ENCODE data around the gene AADAT. TPM values are rescaled to one million over a fixed set of nuclear protein-coding genes. Genes with fewer than 3 reads are reported as not detected.
"Not testable (repeated sequence)": the region's sequence is repeated elsewhere in the genome, so short reads cannot be mapped to it uniquely, and the experiment has no call there.

AADAT gene
- total RNA-seq, 1 donor from 2014 or later: not detected

DNA sequence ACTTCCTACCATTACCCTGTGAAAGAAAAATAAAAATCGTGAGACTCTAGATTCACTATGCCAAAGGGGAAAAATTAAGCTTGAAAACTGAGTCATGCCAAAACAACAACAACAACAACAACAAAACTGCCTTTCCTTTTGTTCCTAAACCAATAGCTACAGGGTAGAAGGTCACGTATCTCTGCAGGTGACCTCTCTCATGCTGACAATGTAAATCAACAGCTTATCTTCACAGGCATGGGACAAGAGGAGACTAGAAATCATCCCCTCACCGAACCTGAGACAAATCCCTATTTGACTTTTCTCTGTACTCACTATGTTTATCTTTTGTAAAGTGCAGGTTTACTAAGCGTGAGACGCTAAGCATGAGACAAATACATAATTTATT lies 20.5 kb upstream of the AADAT start:
- H3K9me3 Mint-ChIP-seq: no peaks in the 10 kb centered on the region

DNA sequence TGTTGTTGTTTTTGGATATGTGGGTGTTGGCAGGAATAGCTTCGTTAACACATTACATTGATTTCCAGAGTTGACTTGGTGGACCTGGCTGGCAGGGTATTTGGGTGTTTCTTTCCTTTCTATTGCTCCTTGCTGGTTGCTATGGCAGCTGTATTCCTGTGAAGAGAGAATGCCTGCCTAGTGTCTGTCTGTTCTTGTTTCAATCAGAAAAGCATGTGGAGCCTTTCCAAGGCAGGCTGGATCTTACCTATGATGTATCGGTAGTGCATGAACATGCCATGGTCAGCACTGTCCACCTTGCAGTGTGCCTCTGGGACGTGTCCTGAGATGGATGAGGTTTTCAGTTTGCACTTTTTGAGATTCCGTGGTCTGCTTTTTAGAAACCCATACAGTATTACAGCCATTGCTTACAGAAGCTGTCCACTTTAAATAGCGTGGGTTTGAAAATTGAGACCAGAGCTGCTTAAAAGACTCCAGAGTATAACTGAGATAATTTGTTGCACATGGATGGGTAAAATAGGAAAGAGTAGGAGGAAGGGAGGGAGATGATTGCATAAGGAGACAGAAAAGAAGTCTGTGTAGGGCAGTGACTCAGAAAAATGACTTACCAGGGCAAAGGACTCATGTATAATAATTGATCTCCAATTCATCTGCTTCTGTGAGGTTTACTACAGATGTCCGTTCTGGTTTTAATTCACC lies 20.0 kb upstream of the AADAT start:
- Mint-ChIP-seq H3K4me3 (no peak overlapping the region), H3K36me3 (ENCODE audit: low read depth) (no peaks in the 10 kb centered on the region), H3K9me3 (no peaks in the 10 kb centered on the region), H3K4me1 (ENCODE audit: low read depth) (no peaks in the 10 kb centered on the region), H3K27ac (no peak overlapping the region), H3K27me3 (ENCODE audit: insufficient read depth) (peaks cover 5% of the 10 kb centered on the region)
- no peak for DNase-seq (ENCODE audit: low spot score)
- intact Hi-C loops (cut with micrococcal nuclease): no loop called here

More for the DNA sequence above, 20.5 kb upstream of the AADAT start:
- H3K4me3 Mint-ChIP-seq: no peak overlapping the region
- H3K27ac Mint-ChIP-seq: no peak overlapping the region
- intact Hi-C loops (cut with micrococcal nuclease): no loop called here
- no peak for DNase-seq (ENCODE audit: low spot score)
- no peaks in the 10 kb centered on the region for H3K4me1 Mint-ChIP-seq (ENCODE audit: low read depth)
- H3K27me3 Mint-ChIP-seq (ENCODE audit: insufficient read depth): peaks cover 5% of the 10 kb centered on the region
- no peaks in the 10 kb centered on the region for H3K36me3 Mint-ChIP-seq (ENCODE audit: low read depth)

DNA sequence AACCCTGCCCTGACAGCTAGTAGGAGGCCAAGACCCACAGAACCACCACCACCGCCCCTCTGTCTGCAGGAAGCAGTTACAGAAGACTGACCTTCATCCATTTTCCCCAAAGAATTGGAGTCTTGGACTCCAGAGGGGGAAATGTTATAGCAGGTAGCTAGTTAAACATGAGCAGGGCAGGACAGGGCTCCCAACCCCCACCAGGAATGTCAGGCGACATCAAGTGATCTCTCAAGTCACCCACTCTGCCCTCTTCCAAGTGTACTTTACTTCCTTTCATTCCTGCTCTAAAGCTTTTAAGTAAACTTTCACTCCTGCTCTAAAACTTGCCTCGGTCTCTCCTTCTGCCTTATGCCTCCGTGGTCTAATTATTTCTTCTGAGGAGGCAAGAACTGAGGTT lies 17.1 kb upstream of the AADAT start:
- Mint-ChIP-seq H3K27ac (no peak overlapping the region), H3K4me3 (no peak overlapping the region), H3K9me3 (no peaks in the 10 kb centered on the region), H3K27me3 (ENCODE audit: insufficient read depth) (peaks cover 3% of the 10 kb centered on the region), H3K4me1 (ENCODE audit: low read depth) (no peaks in the 10 kb centered on the region), H3K36me3 (ENCODE audit: low read depth) (no peaks in the 10 kb centered on the region)
- intact Hi-C loops (cut with micrococcal nuclease): no loop called here
- no peak for DNase-seq (ENCODE audit: low spot score)

GRCh38 chr4:170102426-170102825 lies 12.7 kb upstream of the AADAT start:
- Mint-ChIP-seq H3K27me3 (ENCODE audit: insufficient read depth) (peaks cover 3% of the 10 kb centered on the region), H3K4me3 (no peak overlapping the region), H3K4me1 (ENCODE audit: low read depth) (no peaks in the 10 kb centered on the region), H3K36me3 (ENCODE audit: low read depth) (no peaks in the 10 kb centered on the region), H3K27ac (no peak overlapping the region), H3K9me3 (no peaks in the 10 kb centered on the region)
- no peak for DNase-seq (ENCODE audit: low spot score)
- intact Hi-C loops (cut with micrococcal nuclease): no loop called here

- H3K4me1 Mint-ChIP-seq (ENCODE audit: low read depth); intact Hi-C loops (cut with micrococcal nuclease): not testable (repeated sequence)
These were observed 8.4 kb upstream of the AADAT start for GRCh38 chr4:170098171-170098570.

DNA sequence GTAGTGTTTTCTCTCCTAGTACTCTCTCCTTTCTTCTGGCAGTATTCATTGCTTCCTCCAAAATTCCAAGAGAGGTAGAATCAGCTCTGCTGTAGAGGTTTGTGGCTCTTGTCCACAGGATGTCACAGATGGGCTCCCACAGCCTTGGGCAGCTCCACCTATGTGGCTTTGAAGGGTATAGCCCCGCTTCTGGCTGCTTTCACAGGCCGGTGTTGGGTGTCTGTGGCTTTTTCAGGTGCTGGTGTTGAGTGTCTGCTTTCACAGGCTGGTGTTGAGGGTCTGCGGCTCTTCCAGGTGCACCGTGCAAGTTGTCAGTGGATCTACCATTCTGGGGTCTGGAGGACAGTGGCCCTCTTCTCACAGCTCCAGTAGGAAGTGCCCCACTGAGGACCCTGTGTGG lies 7.9 kb upstream of the AADAT start:
- Mint-ChIP-seq H3K27ac (no peak overlapping the region), H3K4me3 (no peak overlapping the region)
- DNase-seq (ENCODE audit: low spot score): no peak

More at GRCh38 chr4:170098171-170098570, 8.4 kb upstream of the AADAT start:
- H3K9me3 Mint-ChIP-seq; H3K27me3 Mint-ChIP-seq (ENCODE audit: insufficient read depth); H3K27ac Mint-ChIP-seq; H3K36me3 Mint-ChIP-seq (ENCODE audit: low read depth); H3K4me3 Mint-ChIP-seq; DNase-seq (ENCODE audit: low spot score): not testable (repeated sequence)

GRCh38 chr4:170093973-170094535 lies 4.3 kb upstream of the AADAT start:
- Mint-ChIP-seq H3K27me3 (ENCODE audit: insufficient read depth) (peaks cover 6% of the 10 kb centered on the region), H3K9me3 (no peaks in the 10 kb centered on the region), H3K4me1 (ENCODE audit: low read depth) (peaks cover 6% of the 10 kb centered on the region), H3K27ac (no peak overlapping the region), H3K36me3 (ENCODE audit: low read depth) (no peaks in the 10 kb centered on the region), H3K4me3 (no peak overlapping the region)
- intact Hi-C loops (cut with micrococcal nuclease): no loop called here
- DNase-seq (ENCODE audit: low spot score): no peak

More for the DNA sequence above, 7.9 kb upstream of the AADAT start:
- H3K4me1 Mint-ChIP-seq (ENCODE audit: low read depth): no peaks in the 10 kb centered on the region
- H3K36me3 Mint-ChIP-seq (ENCODE audit: low read depth): no peaks in the 10 kb centered on the region
- no peaks in the 10 kb centered on the region for H3K9me3 Mint-ChIP-seq
- intact Hi-C loops (cut with micrococcal nuclease): no loop called here
- H3K27me3 Mint-ChIP-seq (ENCODE audit: insufficient read depth): peaks cover 2% of the 10 kb centered on the region

- intact Hi-C loops (cut with micrococcal nuclease): no loop called here
These were observed 1.4 kb upstream of the AADAT start for GRCh38 chr4:170091069-170091696.

DNA sequence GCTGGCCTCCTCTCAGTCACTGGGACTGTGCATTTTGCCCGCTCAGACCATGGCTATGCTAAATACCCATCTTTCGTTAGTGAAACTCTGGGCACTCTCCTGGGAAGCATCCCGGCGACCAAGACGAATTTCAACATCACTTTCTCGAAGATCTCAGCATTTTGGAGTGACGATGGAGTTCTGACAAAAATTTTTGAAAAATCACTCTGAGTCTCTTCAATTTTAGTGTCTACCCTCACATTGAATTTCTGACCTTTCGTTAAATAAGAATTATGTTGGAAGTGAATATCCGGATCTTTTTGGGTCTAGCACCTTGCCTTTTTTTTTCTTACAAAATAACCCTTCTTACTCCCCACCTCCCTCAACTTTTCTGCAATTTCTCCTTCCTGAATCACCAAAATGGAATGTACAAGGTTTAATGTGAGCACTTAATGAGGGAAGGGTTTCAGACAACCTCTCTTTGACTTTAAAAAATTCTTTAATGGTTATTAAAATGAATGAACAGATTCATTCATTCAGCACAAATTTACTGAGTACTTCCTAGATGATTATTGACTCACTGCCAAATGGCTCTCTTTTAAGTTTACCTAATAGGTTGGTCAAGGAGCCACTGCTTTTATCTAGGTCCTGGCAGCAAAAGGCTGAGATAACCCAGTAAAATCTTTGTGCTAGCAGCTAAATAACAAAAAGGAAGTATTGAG lies 746 bp upstream of the AADAT start:
- no peak for DNase-seq (ENCODE audit: low spot score)
- Mint-ChIP-seq H3K36me3 (ENCODE audit: low read depth) (no peaks in the 10 kb centered on the region), H3K27me3 (ENCODE audit: insufficient read depth) (peaks cover 17% of the 10 kb centered on the region), H3K9me3 (no peaks in the 10 kb centered on the region), H3K27ac (no peak overlapping the region), H3K4me1 (ENCODE audit: low read depth) (peaks cover 6% of the 10 kb centered on the region), H3K4me3 (peak overlapping the region; percentile 53)
- intact Hi-C loops (cut with micrococcal nuclease): no loop called here

More at GRCh38 chr4:170091069-170091696, 1.4 kb upstream of the AADAT start:
- no peak overlapping the region for H3K4me3 Mint-ChIP-seq
- H3K27me3 Mint-ChIP-seq (ENCODE audit: insufficient read depth): peaks cover 17% of the 10 kb centered on the region
- no peak overlapping the region for H3K27ac Mint-ChIP-seq
- DNase-seq (ENCODE audit: low spot score): no peak
- peaks cover 6% of the 10 kb centered on the region for H3K4me1 Mint-ChIP-seq (ENCODE audit: low read depth)
- no peaks in the 10 kb centered on the region for H3K9me3 Mint-ChIP-seq
- no peaks in the 10 kb centered on the region for H3K36me3 Mint-ChIP-seq (ENCODE audit: low read depth)

DNA sequence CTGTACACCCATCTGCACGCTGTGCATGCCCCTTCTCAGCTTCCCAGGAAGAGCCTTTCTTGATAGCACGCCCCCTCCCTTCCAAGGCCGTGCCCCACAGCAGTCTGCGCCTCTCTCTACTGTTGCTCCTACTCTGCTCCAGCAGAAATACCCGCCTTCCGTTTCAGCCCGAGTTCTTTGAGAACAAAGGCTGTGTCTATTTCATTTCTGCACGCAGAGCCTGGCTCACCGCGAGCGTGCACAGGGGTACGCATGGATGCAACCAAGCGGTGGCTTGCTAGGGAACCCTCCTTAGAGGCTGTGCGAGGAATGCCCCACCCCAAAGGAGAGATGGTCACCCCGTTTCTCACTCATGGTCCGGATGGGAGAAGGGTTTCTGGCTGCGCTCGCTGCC lies 485 bp downstream of the AADAT start:
- no peaks in the 10 kb centered on the region for H3K9me3 Mint-ChIP-seq
- peaks cover 6% of the 10 kb centered on the region for H3K4me1 Mint-ChIP-seq (ENCODE audit: low read depth)
- peaks cover 17% of the 10 kb centered on the region for H3K27me3 Mint-ChIP-seq (ENCODE audit: insufficient read depth)
- H3K27ac Mint-ChIP-seq: no peak overlapping the region
- H3K36me3 Mint-ChIP-seq (ENCODE audit: low read depth): no peaks in the 10 kb centered on the region
- intact Hi-C loops (cut with micrococcal nuclease): no loop called here
- DNase-seq (ENCODE audit: low spot score): no peak
- peak overlapping the region; percentile 55 for H3K4me3 Mint-ChIP-seq

- Mint-ChIP-seq H3K27me3 (ENCODE audit: insufficient read depth) (peaks cover 17% of the 10 kb centered on the region), H3K4me3 (no peak overlapping the region), H3K4me1 (ENCODE audit: low read depth) (peaks cover 6% of the 10 kb centered on the region), H3K27ac (no peak overlapping the region), H3K36me3 (ENCODE audit: low read depth) (no peaks in the 10 kb centered on the region), H3K9me3 (no peaks in the 10 kb centered on the region)
- DNase-seq (ENCODE audit: low spot score): no peak
- intact Hi-C loops (cut with micrococcal nuclease): no loop called here
These were observed 1.0 kb downstream of the AADAT start for GRCh38 chr4:170088716-170089115.

GRCh38 chr4:170087163-170087700 lies 2.5 kb downstream of the AADAT start:
- no peaks in the 10 kb centered on the region for H3K9me3 Mint-ChIP-seq
- H3K27ac Mint-ChIP-seq: no peak overlapping the region
- H3K4me1 Mint-ChIP-seq (ENCODE audit: low read depth): peaks cover 6% of the 10 kb centered on the region
- no peak for DNase-seq (ENCODE audit: low spot score)
- peaks cover 16% of the 10 kb centered on the region for H3K27me3 Mint-ChIP-seq (ENCODE audit: insufficient read depth)
- no peaks in the 10 kb centered on the region for H3K36me3 Mint-ChIP-seq (ENCODE audit: low read depth)
- intact Hi-C loops (cut with micrococcal nuclease): no loop called here
- H3K4me3 Mint-ChIP-seq: no peak overlapping the region

DNA sequence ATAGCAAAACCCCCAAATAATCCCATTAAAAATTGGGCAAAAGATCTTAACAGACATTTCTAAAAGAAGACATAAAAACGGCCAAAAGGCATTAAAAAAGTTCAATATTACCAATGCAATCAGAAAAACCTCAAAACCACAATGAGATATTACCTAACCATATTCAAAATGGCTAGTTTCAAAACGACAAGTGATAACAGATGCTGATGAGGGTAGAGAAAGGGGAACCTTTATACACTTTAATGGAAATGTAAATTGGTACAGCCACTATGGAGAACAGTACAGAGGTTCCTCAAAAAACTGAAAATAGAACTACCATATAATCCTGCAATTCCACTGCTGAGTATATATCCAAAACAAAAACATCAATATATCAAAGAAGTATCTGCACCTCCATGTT lies 6.2 kb downstream of the AADAT start:
- no peak for DNase-seq (ENCODE audit: low spot score)
- intact Hi-C loops (cut with micrococcal nuclease): no loop called here
- H3K4me3 Mint-ChIP-seq: no peak overlapping the region
- H3K36me3 Mint-ChIP-seq (ENCODE audit: low read depth): no peaks in the 10 kb centered on the region
- no peak overlapping the region for H3K27ac Mint-ChIP-seq
- H3K4me1 Mint-ChIP-seq (ENCODE audit: low read depth): no peaks in the 10 kb centered on the region
- peaks cover 11% of the 10 kb centered on the region for H3K27me3 Mint-ChIP-seq (ENCODE audit: insufficient read depth)
- H3K9me3 Mint-ChIP-seq: no peaks in the 10 kb centered on the region

Data from activated T-helper 1 cell treated with anti-CD3 and anti-CD28 coated beads, Interleukin-12 subunit alpha, Interleukin-12 subunit beta, Interleukin-2, Interleukin-4 antibody, amounts not matched to agents 30 ng/mL and 10 ng/mL and 1 ng/mL, durations not matched to agents 14 hours and 24 hours and 36 hours (primary cell).